Transverse colon (tissue), 4 donors: ENCODE measurements around the gene EVA1C. TPM values are rescaled to one million over a fixed set of nuclear protein-coding genes. Genes with fewer than 3 reads are reported as not detected.
"Not testable (repeated sequence)": the region's sequence is repeated elsewhere in the genome, so short reads cannot be mapped to it uniquely, and the experiment has no call there.

Experiments
- DNase-seq: peaks from one replicate; pipeline ENCODE4 v3.0.0-alpha.2; 2019
- H3K27ac ChIP-seq, 4 donors: fragments of 200-600 bp; sonication (generic); 2 replicates each; pipeline ENCODE4 v1.5.1; 2016 to 2018; ENCODE audit warnings: inconsistent platforms in 4 of 4
- H3K27me3 ChIP-seq: fragments of 200-600 bp; sonication (generic); 2 replicates; pipeline ENCODE4 v1.5.1; 2017; ENCODE audit warnings: inconsistent platforms
- H3K36me3 ChIP-seq, 4 donors: fragments of 200-600 bp; sonication (generic); 2 replicates each; pipeline ENCODE4 v1.5.1; 2017 to 2019; ENCODE audit warnings: inconsistent platforms in 4 of 4
- H3K4me1 ChIP-seq, 4 donors: fragments of 200-600 bp; sonication (generic); 2 replicates each; pipeline ENCODE4 v1.5.1; 2017 to 2020; ENCODE audit warnings: inconsistent platforms in 4 of 4
- H3K4me3 ChIP-seq, 4 donors: fragments of 200-600 bp; sonication (generic); 1 replicate in 1 of 4; 2 replicates in 3 of 4; pipeline versions ENCODE4 v1.5.1 to v1.6.1; 2017 to 2019; ENCODE audit warnings: inconsistent platforms in 4 of 4
- H3K9me3 ChIP-seq, 2 donors: fragments of 200-600 bp; sonication (generic); 2 replicates each; pipeline ENCODE4 v1.5.1; 2017 to 2019; ENCODE audit warnings: inconsistent platforms in 2 of 2
- EP300 ChIP-seq: sonication (generic); formaldehyde crosslinking; IDR thresholded peaks from one replicate; pipeline ENCODE4 v1.6.1; 2017; ENCODE audit warnings: antibody characterized with exemption, low read depth
- POLR2A ChIP-seq: fragments of 450-650 bp; IDR thresholded peaks from one replicate; pipeline ENCODE4 v1.6.1; 2016; ENCODE audit warnings: antibody characterized with exemption, mild to moderate bottlenecking, moderate library complexity
- POLR2AphosphoS5 ChIP-seq, 3 donors: sonication (generic); formaldehyde crosslinking; IDR thresholded peaks; one replicate each; pipeline ENCODE4 v1.6.1; 2016; ENCODE audit warnings: antibody characterized with exemption in 3 of 3
- WGBS, 2 donors: methylation state at CpG; one replicate each; pipeline ENCODE4 v1.1.5; 2018; ENCODE audit warnings: low coverage in 1 of 2; 5-methylcytosine and 5-hydroxymethylcytosine counted together
- in situ Hi-C, 4 donors: fragments of 200-750 bp; cut with MboI; loops; one replicate each; pipeline versions ENCODE4 v1.15.0 to v1.15.1; 2017; ENCODE audit warnings: low sequenced_read_pairs in 3 of 4, low pct_ligation_motif_present in 1 of 4, low pct_unique_long_range_greater_than_20kb in 1 of 4
- intact Hi-C: fragments of 100-400 bp; cut with DNase I; formaldehyde crosslinking; loops from one replicate; pipeline ENCODE4 v1.15.1; 2023; ENCODE audit warnings: low total_unique reads
- total RNA-seq, 4 donors: library from RNA; depleted of rRNA; stranded (reverse); fragments of >200 nt; gene quantifications; one replicate each; pipeline ENCODE4 v1.1.0, GENCODE V29; 2016
- TF ChIP-seq, protein P1 (sequence below), 5 experiments: fragments of 200-600 bp in 3 of 5; fragments of 450-650 bp in 2 of 5; sonication (generic) in 3 of 5; IDR thresholded peaks; 1 replicate in 2 of 5; 2 replicates in 3 of 5; pipeline ENCODE4 v1.5.1; 2016 to 2017; ENCODE audit warnings: antibody characterized with exemption in 5 of 5, inconsistent platforms in 3 of 5, mild to moderate bottlenecking in 2 of 5, moderate library complexity in 1 of 5

The EVA1C gene
- total RNA-seq, 4 donors from 2014 or later, result 8.6 to 44.1 (median 33.8) TPM

DNA sequence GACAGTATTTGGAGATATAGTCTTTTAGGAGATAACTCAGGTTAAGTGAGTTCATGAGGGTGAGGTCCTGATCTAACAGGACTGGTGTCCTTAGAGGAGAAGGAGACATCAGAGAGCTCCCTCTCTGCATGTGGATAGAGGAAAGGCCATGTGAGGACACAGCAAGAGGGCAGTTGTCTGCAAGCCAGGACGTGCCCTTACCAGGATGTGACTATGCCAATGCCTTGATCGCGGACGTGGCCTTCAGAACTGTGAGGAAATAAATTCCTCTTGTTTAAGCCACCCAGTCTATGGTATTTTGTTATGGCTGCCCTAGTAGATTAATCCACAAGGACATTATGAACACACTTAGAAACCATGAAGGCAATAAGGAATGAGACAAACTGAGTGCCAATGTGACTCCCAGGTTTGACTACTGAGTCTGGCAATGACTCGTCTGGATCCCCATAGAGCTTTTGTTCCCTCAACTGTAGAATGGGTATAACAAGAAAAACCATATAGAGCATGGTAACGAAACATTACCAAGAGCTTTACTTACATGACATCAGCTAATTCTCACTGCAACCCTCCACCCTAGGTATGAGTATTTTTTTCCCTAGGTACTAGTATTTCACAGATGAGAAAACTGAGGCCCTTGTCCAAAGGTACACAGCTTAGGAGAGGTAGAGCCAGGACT is 26.2 kb upstream of the EVA1C start:
- Histone ChIP-seq H3K36me3 (peaks cover 0 to 19% (median 4%) of the 10 kb centered on the region in 4 donors), H3K4me1 (peaks cover 0 to 5% (median 2%) of the 10 kb centered on the region in 4 donors), H3K9me3 (no peaks in the 10 kb centered on the region), H3K4me3 (no peak overlapping the region), H3K27me3 (no peaks in the 10 kb centered on the region), H3K27ac (no peak overlapping the region)
- 68 to 77% methylated on average over 4 to 6 of the region's 6 CpGs for WGBS, 2 donors
- intact Hi-C loops (no loop called here), in situ Hi-C loops (no loop called here)
- TF ChIP-seq, protein P1, sequence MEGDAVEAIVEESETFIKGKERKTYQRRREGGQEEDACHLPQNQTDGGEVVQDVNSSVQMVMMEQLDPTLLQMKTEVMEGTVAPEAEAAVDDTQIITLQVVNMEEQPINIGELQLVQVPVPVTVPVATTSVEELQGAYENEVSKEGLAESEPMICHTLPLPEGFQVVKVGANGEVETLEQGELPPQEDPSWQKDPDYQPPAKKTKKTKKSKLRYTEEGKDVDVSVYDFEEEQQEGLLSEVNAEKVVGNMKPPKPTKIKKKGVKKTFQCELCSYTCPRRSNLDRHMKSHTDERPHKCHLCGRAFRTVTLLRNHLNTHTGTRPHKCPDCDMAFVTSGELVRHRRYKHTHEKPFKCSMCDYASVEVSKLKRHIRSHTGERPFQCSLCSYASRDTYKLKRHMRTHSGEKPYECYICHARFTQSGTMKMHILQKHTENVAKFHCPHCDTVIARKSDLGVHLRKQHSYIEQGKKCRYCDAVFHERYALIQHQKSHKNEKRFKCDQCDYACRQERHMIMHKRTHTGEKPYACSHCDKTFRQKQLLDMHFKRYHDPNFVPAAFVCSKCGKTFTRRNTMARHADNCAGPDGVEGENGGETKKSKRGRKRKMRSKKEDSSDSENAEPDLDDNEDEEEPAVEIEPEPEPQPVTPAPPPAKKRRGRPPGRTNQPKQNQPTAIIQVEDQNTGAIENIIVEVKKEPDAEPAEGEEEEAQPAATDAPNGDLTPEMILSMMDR (IDR thresholded peaks at IDR 0.05), result no peak
- TF ChIP-seq EP300, result no peak
- TF ChIP-seq POLR2A, result no peak
- TF ChIP-seq POLR2AphosphoS5 (IDR thresholded peaks at IDR 0.05), result no peak
- no peak for DNase-seq

DNA sequence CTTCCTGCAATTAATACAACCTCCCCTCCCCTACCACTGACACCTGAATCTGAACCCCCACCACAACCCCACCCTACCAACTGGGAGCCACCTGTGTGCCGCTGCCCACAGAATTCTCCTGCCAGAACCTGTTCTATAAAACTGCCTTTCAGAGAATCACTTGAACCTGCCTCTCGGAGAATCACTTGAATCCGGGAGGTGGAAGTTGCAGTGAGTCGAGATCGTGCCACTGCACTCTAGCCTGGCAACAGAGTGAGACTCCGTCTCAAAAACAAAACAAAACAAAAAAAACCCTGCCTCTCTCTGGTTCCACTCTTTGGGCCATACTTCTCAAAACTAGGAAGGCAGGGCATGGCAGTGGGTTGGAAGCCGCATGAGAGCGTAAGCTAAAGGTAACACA is 25.4 kb upstream of the EVA1C start:
- Histone ChIP-seq H3K27ac (no peak overlapping the region), H3K27me3 (no peaks in the 10 kb centered on the region), H3K4me1 (peaks cover 0 to 10% (median 10%) of the 10 kb centered on the region in 4 donors), H3K9me3 (no peaks in the 10 kb centered on the region), H3K36me3 (peaks cover 0 to 19% (median 4%) of the 10 kb centered on the region in 4 donors), H3K4me3 (no peak overlapping the region)
- in situ Hi-C loops, result no loop called here
- DNase-seq, result no peak
- WGBS, 2 donors, result 94% methylated on average over 3 to 8 of the region's 8 CpGs
- intact Hi-C loops, result no loop called here
- TF ChIP-seq POLR2A (no peak), POLR2AphosphoS5 (IDR thresholded peaks at IDR 0.05) (no peak), EP300 (no peak)
- TF ChIP-seq, protein P1 (IDR thresholded peaks at IDR 0.05), result no peak

DNA sequence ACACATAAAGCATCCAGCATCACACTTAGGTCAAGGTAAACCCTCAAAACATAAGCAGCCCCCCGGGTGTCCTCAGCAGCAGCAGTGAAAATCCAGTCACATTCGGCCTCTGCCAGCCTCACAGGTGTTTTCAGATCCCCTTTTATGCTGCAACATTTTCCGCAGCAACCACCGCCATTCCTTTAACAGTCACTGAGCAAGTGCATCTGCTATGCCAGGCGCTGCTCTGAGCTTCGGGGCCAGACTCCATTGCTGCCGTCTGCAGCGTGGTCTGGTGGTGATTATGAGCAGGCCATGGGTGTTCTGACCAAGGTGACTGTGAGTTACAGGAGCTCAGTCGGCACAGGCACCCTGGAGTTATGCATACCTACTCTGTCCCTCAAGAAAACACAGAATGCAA is 24.2 kb upstream of the EVA1C start:
- Histone ChIP-seq H3K27ac (no peak overlapping the region), H3K4me1 (peaks cover 0 to 14% (median 12%) of the 10 kb centered on the region in 4 donors), H3K27me3 (no peaks in the 10 kb centered on the region), H3K4me3 (no peak overlapping the region), H3K9me3 (no peaks in the 10 kb centered on the region), H3K36me3 (peaks cover 0 to 12% (median 2%) of the 10 kb centered on the region in 4 donors)
- DNase-seq, result no peak
- WGBS, 2 donors, result 80 to 89% methylated on average over 1 to 9 of the region's 9 CpGs
- intact Hi-C loops (no loop called here), in situ Hi-C loops (no loop called here)
- TF ChIP-seq, protein P1 (IDR thresholded peaks at IDR 0.05), result no peak
- TF ChIP-seq POLR2A, result no peak

DNA sequence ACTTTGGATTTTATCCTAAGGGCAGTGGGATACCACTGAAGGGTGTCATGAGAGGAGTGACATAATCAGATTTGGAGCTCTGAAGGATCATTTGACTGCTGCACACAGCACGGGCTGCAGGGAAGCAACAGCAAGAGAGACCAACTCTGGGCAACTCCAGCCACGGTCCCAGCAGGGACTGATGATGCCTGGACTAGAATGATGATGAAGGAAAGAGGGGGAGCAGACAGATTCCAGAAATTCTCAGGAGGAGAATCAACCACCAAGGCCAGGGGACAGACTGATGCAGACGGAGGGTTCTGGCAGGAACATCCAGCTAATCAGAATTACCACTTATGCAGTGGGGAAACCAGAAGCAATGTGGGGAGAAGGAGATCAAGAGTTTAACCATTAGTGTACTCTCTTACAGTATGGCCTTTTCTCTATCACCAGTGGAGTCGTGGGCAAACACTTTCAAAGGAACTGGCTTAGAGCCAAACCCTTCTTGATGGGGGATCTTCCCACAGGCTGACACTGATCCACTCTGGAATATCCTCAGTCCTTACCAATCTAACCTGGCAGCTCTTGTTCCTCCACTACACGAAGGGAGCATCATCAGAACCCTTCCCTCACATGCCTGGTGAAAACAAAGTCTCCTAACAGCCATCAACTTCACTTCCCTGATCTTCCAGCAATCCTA is 23.0 kb upstream of the EVA1C start:
- WGBS, 2 donors, result 82% methylated on average over 5 of the region's 5 CpGs; no CpG with 5 or more reads in 1 of the 2 donors
- Histone ChIP-seq H3K4me1 (peaks cover 0 to 21% (median 14%) of the 10 kb centered on the region in 4 donors), H3K27me3 (no peaks in the 10 kb centered on the region), H3K36me3 (peaks cover 0 to under 1% (median 0%) of the 10 kb centered on the region in 4 donors), H3K27ac (no peak overlapping the region), H3K4me3 (no peak overlapping the region), H3K9me3 (no peaks in the 10 kb centered on the region)
- TF ChIP-seq POLR2AphosphoS5 (IDR thresholded peaks at IDR 0.05), result no peak
- TF ChIP-seq, protein P1 (IDR thresholded peaks at IDR 0.05), result no peak
- TF ChIP-seq EP300, result no peak
- no peak for TF ChIP-seq POLR2A
- no peak for DNase-seq
- in situ Hi-C loops (no loop called here), intact Hi-C loops (no loop called here)

DNA sequence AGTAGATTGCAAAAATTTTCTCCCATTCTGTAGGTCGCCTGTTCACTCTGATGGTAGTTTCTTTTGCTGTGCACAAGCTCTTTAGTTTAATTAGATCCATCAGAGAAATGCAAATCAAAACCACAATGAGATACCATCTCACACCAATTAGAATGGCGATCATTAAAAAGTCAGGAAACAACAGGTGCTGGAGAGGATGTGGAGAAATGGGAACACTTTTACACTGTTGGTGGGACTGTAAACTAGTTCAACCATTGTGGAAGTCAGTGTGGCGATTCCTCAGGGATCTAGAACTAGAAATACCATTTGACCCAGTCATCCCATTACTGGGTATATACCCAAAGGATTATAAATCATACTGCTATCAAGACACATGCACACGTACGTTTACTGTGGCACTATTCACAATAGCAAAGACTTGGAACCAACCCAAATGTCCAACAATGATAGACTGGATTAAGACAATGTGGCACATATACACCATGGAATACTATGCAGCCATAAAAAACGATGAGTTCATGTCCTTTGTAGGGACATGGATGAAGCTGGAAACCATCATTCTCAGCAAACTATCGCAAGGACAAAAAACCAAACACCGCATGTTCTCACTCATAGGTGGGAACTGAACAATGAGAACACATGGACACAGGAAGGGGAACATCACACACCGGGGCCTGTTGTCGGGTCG is 21.8 kb upstream of the EVA1C start:
- in situ Hi-C loops, H3K9me3 ChIP-seq, H3K36me3 ChIP-seq, intact Hi-C loops, H3K27ac ChIP-seq, DNase-seq, H3K4me3 ChIP-seq, H3K27me3 ChIP-seq: not testable (repeated sequence)
- H3K4me1 ChIP-seq, result peaks cover 0 to 21% (median 14%) of the 10 kb centered on the region in 4 donors
- 87 to 90% methylated on average over 4 to 11 of the region's 11 CpGs for WGBS, 2 donors
